ENCODE measurements around the gene RGS18.

RGS18 gene

DNA sequence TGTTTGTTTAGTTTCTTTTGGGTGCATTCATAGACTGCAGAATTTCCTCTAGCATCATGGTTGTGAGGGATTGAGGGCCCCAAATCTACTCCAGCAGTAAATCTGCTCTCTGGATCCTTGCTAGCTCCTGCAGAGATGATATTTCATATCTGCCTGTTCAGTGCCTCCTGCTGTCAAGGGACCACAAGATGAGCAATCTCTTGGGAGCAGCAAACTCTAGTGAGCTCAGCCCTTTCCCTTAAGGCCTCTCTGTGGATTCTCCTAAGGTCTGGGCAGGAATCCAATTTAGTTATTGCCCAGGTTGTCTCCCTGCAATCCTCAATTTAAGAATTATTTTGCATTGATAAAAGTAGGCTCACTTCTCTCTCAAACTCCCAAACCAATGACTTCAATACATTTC lies 76.9 kb downstream of the RGS18 start:
- H3K4me3 ChIP-seq (ENCODE audit: low read length), result no peak overlapping the region

More for the DNA sequence above, 76.9 kb downstream of the RGS18 start:
- no peaks in the 10 kb centered on the region for H3K27me3 ChIP-seq (ENCODE audit: insufficient read depth, low read length)
- H3K36me3 ChIP-seq (ENCODE audit: insufficient read depth, low read length), result no peaks in the 10 kb centered on the region
- H3K4me1 ChIP-seq (ENCODE audit: insufficient read depth, low read length), result no peaks in the 10 kb centered on the region
- H2AFZ ChIP-seq (ENCODE audit: low read depth, low read length), result no peak overlapping the region
- H3K9me3 ChIP-seq (ENCODE audit: low read length), result no peaks in the 10 kb centered on the region

Data from neuron (in vitro differentiated cells).